NB4 (cell line): ENCODE measurements around the gene LRRC28.

ENCODE experiments used
- DNase-seq: peaks from one replicate; pipeline ENCODE4 v3.0.0; 2010; ENCODE audit warnings: low read depth
- H3K4me3 ChIP-seq: one replicate; pipeline ENCODE4 v1.5.1; 2011; ENCODE audit warnings: mild to moderate bottlenecking, low read depth, low read length, moderate library complexity
- MYC ChIP-seq: IDR thresholded peaks from 2 replicates; pipeline ENCODE4 v1.6.1; 2011; ENCODE audit warnings: low read depth, low read length
- POLR2A ChIP-seq: IDR thresholded peaks from 2 replicates; pipeline ENCODE4 v1.6.1; 2011; ENCODE audit warnings: mild to moderate bottlenecking; ENCODE audit not compliant: insufficient read length; ENCODE audit errors: extremely low read depth
- TF ChIP-seq, protein P1 (sequence below): IDR thresholded peaks from one replicate; pipeline ENCODE4 v1.5.1; 2012; ENCODE audit warnings: low read depth, low read length
- TF ChIP-seq, protein P2 (sequence below): IDR thresholded peaks from 2 replicates; pipeline ENCODE4 v1.6.1; 2011; ENCODE audit warnings: low read depth, low read length

The LRRC28 gene

DNA sequence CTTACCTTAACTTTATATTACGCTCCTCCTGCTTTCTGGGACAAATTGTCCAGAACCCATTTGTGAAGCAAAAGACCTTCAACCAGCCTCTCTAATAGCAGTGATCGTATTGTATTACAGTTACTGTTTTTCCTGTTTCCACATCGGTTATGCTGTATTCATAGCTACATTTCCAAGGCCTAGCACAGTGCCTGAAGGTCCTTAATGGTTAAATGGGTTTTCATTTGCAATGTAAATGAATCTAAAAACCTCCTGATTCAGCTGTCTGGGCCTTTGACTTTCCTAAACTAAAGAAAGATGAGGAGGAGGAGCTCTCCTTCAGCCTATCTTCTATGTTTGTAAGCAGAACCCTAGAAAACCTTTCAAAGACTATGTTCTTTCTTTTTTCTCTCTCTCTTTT lies 99.1 kb downstream of the LRRC28 start:
- TF ChIP-seq, protein P1, sequence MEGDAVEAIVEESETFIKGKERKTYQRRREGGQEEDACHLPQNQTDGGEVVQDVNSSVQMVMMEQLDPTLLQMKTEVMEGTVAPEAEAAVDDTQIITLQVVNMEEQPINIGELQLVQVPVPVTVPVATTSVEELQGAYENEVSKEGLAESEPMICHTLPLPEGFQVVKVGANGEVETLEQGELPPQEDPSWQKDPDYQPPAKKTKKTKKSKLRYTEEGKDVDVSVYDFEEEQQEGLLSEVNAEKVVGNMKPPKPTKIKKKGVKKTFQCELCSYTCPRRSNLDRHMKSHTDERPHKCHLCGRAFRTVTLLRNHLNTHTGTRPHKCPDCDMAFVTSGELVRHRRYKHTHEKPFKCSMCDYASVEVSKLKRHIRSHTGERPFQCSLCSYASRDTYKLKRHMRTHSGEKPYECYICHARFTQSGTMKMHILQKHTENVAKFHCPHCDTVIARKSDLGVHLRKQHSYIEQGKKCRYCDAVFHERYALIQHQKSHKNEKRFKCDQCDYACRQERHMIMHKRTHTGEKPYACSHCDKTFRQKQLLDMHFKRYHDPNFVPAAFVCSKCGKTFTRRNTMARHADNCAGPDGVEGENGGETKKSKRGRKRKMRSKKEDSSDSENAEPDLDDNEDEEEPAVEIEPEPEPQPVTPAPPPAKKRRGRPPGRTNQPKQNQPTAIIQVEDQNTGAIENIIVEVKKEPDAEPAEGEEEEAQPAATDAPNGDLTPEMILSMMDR, result no peak
- TF ChIP-seq, protein P2, sequence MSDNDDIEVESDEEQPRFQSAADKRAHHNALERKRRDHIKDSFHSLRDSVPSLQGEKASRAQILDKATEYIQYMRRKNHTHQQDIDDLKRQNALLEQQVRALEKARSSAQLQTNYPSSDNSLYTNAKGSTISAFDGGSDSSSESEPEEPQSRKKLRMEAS, result no peak
- TF ChIP-seq POLR2A (no peak), MYC (no peak)
- no peak for DNase-seq
- no peak overlapping the region for H3K4me3 ChIP-seq

DNA sequence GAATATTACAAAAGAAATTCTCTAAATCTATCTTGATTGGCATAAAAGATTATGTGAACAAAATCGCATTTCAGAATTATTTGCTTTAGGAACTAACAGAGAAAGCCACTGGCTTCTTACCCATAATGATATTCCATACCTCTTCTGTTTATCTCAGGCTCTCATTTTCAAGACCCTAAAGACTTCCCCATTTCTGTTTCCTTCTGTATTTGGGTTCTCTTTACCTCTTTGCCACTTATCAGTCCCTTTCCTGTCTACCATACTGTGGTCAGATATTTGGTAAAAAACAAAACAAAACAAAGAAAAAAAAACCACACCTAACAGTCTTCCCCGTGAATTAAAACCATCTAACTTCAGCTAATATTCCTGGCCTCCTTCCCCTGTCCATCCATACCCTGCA lies 108.5 kb downstream of the LRRC28 start:
- no peak overlapping the region for H3K4me3 ChIP-seq
- TF ChIP-seq MYC (no peak), POLR2A (no peak)
- TF ChIP-seq, protein P1, result no peak
- TF ChIP-seq, protein P2, result no peak
- DNase-seq, result peak; percentile 18

DNA sequence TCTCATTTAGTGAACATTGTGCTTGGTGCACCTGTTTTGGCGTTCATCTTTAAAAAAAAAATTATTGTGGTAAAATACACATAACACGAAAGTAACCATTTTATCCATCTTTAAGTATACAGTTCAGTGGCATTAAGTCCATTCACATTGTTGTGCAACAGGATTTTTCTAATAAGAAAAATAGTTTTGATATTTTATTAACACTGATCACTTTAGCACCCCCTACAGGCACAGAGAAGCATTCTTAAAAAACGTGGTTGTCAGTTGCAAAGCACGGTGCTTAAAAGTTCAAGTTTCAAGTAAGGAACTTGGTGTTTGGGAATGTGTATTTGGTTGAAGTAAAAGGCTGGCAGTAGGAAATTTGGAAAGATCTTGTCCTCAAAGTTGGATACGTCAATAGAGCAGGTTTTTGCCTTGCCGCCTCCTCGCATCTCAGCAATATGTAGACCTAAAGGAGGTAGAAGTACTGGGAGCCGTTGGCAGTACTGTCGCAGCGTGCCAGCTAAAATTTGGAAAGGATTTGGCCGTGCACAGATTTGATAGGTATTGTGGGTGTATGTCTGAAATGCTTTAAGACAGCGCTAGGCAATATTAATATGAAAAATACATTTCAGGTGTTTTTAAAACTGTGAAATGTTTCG lies 110.4 kb downstream of the LRRC28 start:
- TF ChIP-seq MYC (no peak), POLR2A (no peak)
- TF ChIP-seq, protein P2, result no peak
- TF ChIP-seq, protein P1, result no peak
- DNase-seq, result peak; percentile 17
- H3K4me3 ChIP-seq, result no peak overlapping the region

GRCh38 chr15:99365242-99365641 lies 114.0 kb downstream of the LRRC28 start:
- TF ChIP-seq, protein P1, result no peak
- no peak for TF ChIP-seq POLR2A
- TF ChIP-seq, protein P2, result no peak
- no peak overlapping the region for H3K4me3 ChIP-seq
- peak; percentile 19 for DNase-seq

DNA sequence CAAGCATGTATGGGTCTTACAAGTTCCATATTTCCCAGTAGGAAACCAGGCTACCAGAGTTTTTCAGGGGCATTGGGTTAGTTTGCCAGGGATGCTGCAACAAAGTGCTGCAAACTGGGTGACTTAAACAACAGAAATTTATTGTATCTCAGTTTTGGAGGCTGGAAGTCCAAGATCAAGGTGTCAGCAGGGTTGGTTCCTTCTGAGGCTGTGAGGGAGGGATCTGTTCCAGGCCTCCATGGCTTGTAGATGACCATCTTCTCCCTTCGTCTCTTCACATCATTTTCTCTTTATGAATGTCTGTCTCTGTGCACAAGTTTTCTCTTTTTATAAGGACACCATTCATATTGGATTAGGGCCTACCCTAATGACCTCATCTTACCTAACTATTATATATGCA lies 114.7 kb downstream of the LRRC28 start:
- H3K4me3 ChIP-seq, result no peak overlapping the region
- TF ChIP-seq, protein P1, result no peak
- TF ChIP-seq MYC, result no peak
- TF ChIP-seq, protein P2, result no peak
- no peak for TF ChIP-seq POLR2A
- no peak for DNase-seq

GRCh38 chr15:99368743-99369142 lies 117.5 kb downstream of the LRRC28 start:
- DNase-seq, result no peak
- TF ChIP-seq MYC (no peak), POLR2A (no peak)
- TF ChIP-seq, protein P1, result no peak
- TF ChIP-seq, protein P2, result no peak

More at GRCh38 chr15:99368743-99369142, 117.5 kb downstream of the LRRC28 start:
- no peak overlapping the region for H3K4me3 ChIP-seq
